Heart right ventricle (tissue), 16 donors: ENCODE data around the gene NCR2. TPM values are rescaled to one million over a fixed set of nuclear protein-coding genes. Genes with fewer than 3 reads are reported as not detected.

ENCODE experiments used
- ATAC-seq, 8 donors: fragments of 200-7000 bp; cut with Tn5 transposase; one replicate each; pipeline ENCODE4 v1.9.1; 2020; ENCODE audit warnings: mild to moderate bottlenecking in 8 of 8, moderate library complexity in 8 of 8, moderate number of reproducible peaks in 1 of 8
- DNase-seq, 2 donors: peaks; one replicate each; pipeline ENCODE4 v3.0.0-alpha.2; 2020
- H3K27ac ChIP-seq, 10 donors: fragments of 200-600 bp; sonication (generic) in 2 of 10; one replicate each; pipeline versions ENCODE4 v1.5.0 to v1.8.0; 2020 to 2022; ENCODE audit warnings: mild to moderate bottlenecking in 3 of 10
- H3K27me3 ChIP-seq, 7 donors: fragments of 200-600 bp; one replicate each; pipeline ENCODE4 v1.8.0; 2021 to 2022; ENCODE audit warnings: mild to moderate bottlenecking in 2 of 7
- H3K36me3 ChIP-seq, 9 donors: fragments of 200-600 bp; sonication (generic) in 1 of 9; one replicate each; pipeline versions ENCODE4 v1.5.0 to v1.8.0; 2020 to 2022; ENCODE audit warnings: mild to moderate bottlenecking in 2 of 9
- H3K4me1 ChIP-seq, 9 donors: fragments of 200-600 bp; sonication (generic) in 1 of 9; one replicate each; pipeline versions ENCODE4 v1.5.0 to v1.8.0; 2020 to 2022; ENCODE audit warnings: mild to moderate bottlenecking in 4 of 9
- H3K4me3 ChIP-seq, 10 donors: fragments of 200-600 bp; sonication (generic) in 2 of 10; one replicate each; pipeline versions ENCODE4 v1.5.0 to v1.8.0; 2020 to 2022; ENCODE audit warnings: mild to moderate bottlenecking in 7 of 10, moderate library complexity in 2 of 10
- H3K9me3 ChIP-seq, 11 donors: fragments of 200-600 bp in 10 of 11; sonication (generic) in 2 of 11; one replicate each; pipeline versions ENCODE4 v1.5.0 to v1.8.0; 2013 to 2022; ENCODE audit warnings: mild to moderate bottlenecking in 2 of 11, control low read depth in 1 of 11, moderate library complexity in 1 of 11
- WGBS, 2 donors: extraction: QIAGEN DNeasy Blood & Tissue Kit; methylation state at CpG; one replicate each; pipeline ENCODE4 v1.1.7; 2013; ENCODE audit warnings: inconsistent platforms in 1 of 2; 5-methylcytosine and 5-hydroxymethylcytosine counted together
- intact Hi-C, 10 donors: fragments of 100-400 bp; cut with DNase I; formaldehyde crosslinking; loops; one replicate each; pipeline versions ENCODE4 v1.11.1 to v1.14.2; 2022
- polyA plus RNA-seq, 2 donors: library from polyadenylated mRNA; stranded (reverse); fragments of 200-250 nt; gene quantifications; one replicate each; pipeline ENCODE4 v1.2.3, GENCODE V29; 2013
- total RNA-seq, 10 donors: library from RNA; stranded (reverse); fragmentation: NEBNext Ultra II Directional in 3 of 10; extraction: Animal tissue kit (Norgen Biotek cat#: 25700) in 3 of 10; gene quantifications; one replicate each; pipeline versions ENCODE4 v1.2.1 to v1.2.4, GENCODE V29; 2021 to 2023
- TF ChIP-seq, protein P1 (sequence below), 9 donors: fragments of 200-600 bp; sonication (generic) in 2 of 9; IDR thresholded peaks; one replicate each; pipeline versions ENCODE4 v1.5.0 to v1.8.0; 2021 to 2022; ENCODE audit warnings: antibody characterized with exemption in 9 of 9, mild to moderate bottlenecking in 5 of 9, moderate library complexity in 1 of 9
- donor health status: Arrhythmogenic right ventricular cardiomyopathy.
- donor health status: ischemic (EF 13 %, LVEDD 7.1; RV severe dilation, severe dysfunction).
- donor health status: healthy with polysubstance abuse.
- donor health status: DM: no; HTN: yes; CAD: no.
- donor health status: DM: no; HTN: no; CAD: no.
- donor health status: ischemic (EF 25% LVEDD 6.9; RV normal size, moderate dysfunction).
- donor health status: ischemic (EF 25% LVEDD 5.7; RV mildly dilated, moderate dysfunction).
- donor health status: healthy.
- donor health status: DM: yes; HTN: yes; CAD: no.
- donor health status: Ischemic cardiomyopathy.
- donor health status: ischemic (EF 35%, LVEDD 5.7; RV mildly dilated, moderate dysfunction).
- donor health status: nonischemic (EF 11% LVEDD 7.7; RV severe dilation, severe dysfunction).
- donor health status: DM: yes; HTN: yes; CAD: no.
- donor health status: PGD.
- donor health status: ischemic (EF 29% LVEDD 5.4; RV normal size, mild dysfunction).
- donor health status: nonischemic (EF 23%, LVEDD 6.1; RV moderate dilation, normal function).

The NCR2 gene
- total and polyA plus RNA-seq, 12 donors: not detected

DNA sequence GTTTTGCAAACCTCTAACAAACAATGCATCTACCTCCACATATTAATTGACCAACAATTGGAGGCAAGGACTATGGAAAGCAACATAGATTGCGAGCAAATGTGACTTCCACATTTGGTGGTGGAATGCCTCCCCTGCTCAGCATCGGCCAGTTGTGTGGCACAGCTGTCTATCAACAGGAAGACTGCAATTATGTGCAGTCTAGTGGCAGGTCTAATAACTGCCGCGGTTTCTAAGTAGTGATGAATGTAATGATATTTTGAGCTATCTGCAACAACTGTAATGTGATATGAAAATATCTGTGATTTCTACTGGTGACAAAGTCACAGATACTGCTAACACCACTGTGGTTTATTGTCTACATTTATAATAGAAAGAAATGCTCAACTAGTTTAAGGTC is 56.8 kb downstream of the NCR2 start:
- 74 to 75% methylated on average over 4 of the region's 4 CpGs for WGBS, 2 donors
- intact Hi-C loops: no loop called here
- Histone ChIP-seq H3K4me1 (peaks cover 0 to 4% (median 0%) of the 10 kb centered on the region in 9 donors), H3K27me3 (peaks cover under 1 to 22% (median 11%) of the 10 kb centered on the region in 7 donors), H3K36me3 (no peaks in the 10 kb centered on the region), H3K9me3 (peaks cover 0 to 17% (median 5%) of the 10 kb centered on the region in 11 donors), H3K27ac (no peak overlapping the region), H3K4me3 (no peak overlapping the region)
- TF ChIP-seq, protein P1, sequence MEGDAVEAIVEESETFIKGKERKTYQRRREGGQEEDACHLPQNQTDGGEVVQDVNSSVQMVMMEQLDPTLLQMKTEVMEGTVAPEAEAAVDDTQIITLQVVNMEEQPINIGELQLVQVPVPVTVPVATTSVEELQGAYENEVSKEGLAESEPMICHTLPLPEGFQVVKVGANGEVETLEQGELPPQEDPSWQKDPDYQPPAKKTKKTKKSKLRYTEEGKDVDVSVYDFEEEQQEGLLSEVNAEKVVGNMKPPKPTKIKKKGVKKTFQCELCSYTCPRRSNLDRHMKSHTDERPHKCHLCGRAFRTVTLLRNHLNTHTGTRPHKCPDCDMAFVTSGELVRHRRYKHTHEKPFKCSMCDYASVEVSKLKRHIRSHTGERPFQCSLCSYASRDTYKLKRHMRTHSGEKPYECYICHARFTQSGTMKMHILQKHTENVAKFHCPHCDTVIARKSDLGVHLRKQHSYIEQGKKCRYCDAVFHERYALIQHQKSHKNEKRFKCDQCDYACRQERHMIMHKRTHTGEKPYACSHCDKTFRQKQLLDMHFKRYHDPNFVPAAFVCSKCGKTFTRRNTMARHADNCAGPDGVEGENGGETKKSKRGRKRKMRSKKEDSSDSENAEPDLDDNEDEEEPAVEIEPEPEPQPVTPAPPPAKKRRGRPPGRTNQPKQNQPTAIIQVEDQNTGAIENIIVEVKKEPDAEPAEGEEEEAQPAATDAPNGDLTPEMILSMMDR (IDR thresholded peaks at IDR 0.05): no peak
- DNase-seq (no peak), ATAC-seq (no peak)

DNA sequence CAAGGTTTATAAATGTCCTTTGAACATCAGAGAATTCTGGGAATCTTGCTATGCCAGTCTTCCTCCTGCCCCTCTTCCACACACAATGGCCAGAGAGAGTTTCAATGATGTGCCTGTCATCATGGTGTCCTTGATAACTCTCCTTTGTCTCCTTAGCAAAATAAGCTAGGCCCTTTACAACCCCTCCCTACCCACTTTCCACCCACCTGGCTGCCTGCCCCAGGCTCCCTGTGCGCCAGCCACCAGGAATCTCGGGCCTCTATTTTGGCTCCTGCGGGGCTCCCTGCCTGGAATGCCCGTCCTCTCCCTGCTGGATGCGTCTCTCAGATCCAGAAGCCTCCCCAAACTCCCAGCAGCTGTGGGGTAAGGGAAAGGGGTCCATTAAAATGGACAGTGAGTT is 60.9 kb downstream of the NCR2 start:
- DNase-seq (no peak), ATAC-seq (peak in 2 of 8 donors; percentile 59 to 81)
- 40 to 47% methylated on average over 5 of the region's 5 CpGs for WGBS, 2 donors
- Histone ChIP-seq H3K9me3 (peaks cover 0 to 20% (median 5%) of the 10 kb centered on the region in 11 donors), H3K27ac (no peak overlapping the region), H3K36me3 (no peaks in the 10 kb centered on the region), H3K4me3 (no peak overlapping the region), H3K4me1 (peaks cover 0 to 4% (median 0%) of the 10 kb centered on the region in 9 donors), H3K27me3 (peaks cover 0 to 24% (median 8%) of the 10 kb centered on the region in 7 donors)
- intact Hi-C loops: no loop called here
- TF ChIP-seq, protein P1 (IDR thresholded peaks at IDR 0.05): no peak

DNA sequence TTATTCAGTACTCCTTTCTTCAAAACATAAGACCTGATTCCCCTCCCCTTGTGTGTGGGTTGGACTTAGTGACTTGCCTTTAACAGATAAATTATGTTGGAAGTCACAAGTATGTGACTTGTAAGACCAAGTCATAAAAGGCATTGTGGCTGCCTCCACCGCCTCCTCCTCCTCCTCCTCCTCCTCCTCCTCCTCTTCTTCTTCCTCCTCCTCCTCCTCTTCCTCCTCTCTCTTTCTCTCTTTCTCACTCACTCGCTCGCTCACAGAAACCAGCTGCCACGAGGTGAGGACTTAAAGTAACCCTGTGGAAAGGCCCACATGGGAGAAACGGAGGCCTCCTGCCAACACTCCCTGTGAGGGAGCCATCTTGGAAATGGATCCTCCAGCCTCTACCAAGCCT is 64.0 kb downstream of the NCR2 start:
- Histone ChIP-seq H3K4me3 (no peak overlapping the region), H3K9me3 (peaks cover 0 to 20% (median 3%) of the 10 kb centered on the region in 11 donors), H3K27me3 (peaks cover 0 to 29% (median 15%) of the 10 kb centered on the region in 7 donors), H3K36me3 (no peaks in the 10 kb centered on the region), H3K27ac (no peak overlapping the region), H3K4me1 (peaks cover 0 to 4% (median 0%) of the 10 kb centered on the region in 9 donors)
- ATAC-seq (no peak), DNase-seq (no peak)
- 68 to 70% methylated on average over 5 of the region's 5 CpGs for WGBS, 2 donors
- TF ChIP-seq, protein P1 (IDR thresholded peaks at IDR 0.05): no peak
- intact Hi-C loops: no loop called here

Other genes starting within 250 kb of the NCR2 start
- under 1 TPM in 2 of 10 donors, not detected in 8; 0.33 to 0.39 TPM for gene TREML1, start 181.3 kb upstream of the NCR2 start, total RNA-seq
- gene TREML1, start 181.3 kb upstream of the NCR2 start, polyA plus RNA-seq: under 1 TPM in 1 of 2 donors, not detected in 1; 0.17 TPM
- gene TREM2, start 172.5 kb upstream of the NCR2 start, total RNA-seq: 1 to 10 TPM in 3 of 10 donors, under 1 TPM in 4, not detected in 3; 0.40 to 5.5 (median 1.00) TPM
- gene TREM2, start 172.5 kb upstream of the NCR2 start, polyA plus RNA-seq: 1 to 10 TPM; 1.4 to 1.6 TPM
- gene TREML2, start 134.5 kb upstream of the NCR2 start, total RNA-seq: under 1 TPM in 4 of 10 donors, not detected in 6; 0.10 to 0.38 (median 0.16) TPM
- gene TREML2, start 134.5 kb upstream of the NCR2 start, polyA plus RNA-seq: under 1 TPM in 1 of 2 donors, not detected in 1; 0.01 TPM
- not detected for gene TREML4, start 107.3 kb upstream of the NCR2 start, total RNA-seq
- under 1 TPM in 1 of 2 donors, not detected in 1; 0.04 TPM for gene TREML4, start 107.3 kb upstream of the NCR2 start, polyA plus RNA-seq
- 1 to 10 TPM in 4 of 10 donors, under 1 TPM in 6; 0.35 to 6.0 (median 0.99) TPM for gene TREM1, start 48.9 kb upstream of the NCR2 start, total RNA-seq
- 10 to 100 TPM in 1 of 2 donors, not detected in 1; 12.4 TPM for gene TREM1, start 48.9 kb upstream of the NCR2 start, polyA plus RNA-seq
- gene FOXP4, start 210.8 kb downstream of the NCR2 start, total RNA-seq: 10 to 100 TPM; 12.7 to 18.0 (median 13.7) TPM
- gene FOXP4, start 210.8 kb downstream of the NCR2 start, polyA plus RNA-seq: 10 to 100 TPM in 1 of 2 donors, 1 to 10 TPM in 1; 8.9 to 12.9 TPM